Subcutaneous adipose tissue (tissue), 4 donors: ENCODE measurements around the gene AJUBA. TPM values are rescaled to one million over a fixed set of nuclear protein-coding genes. Genes with fewer than 3 reads are reported as not detected.

ENCODE experiments used
- CTCF ChIP-seq: fragments of 450-650 bp; IDR thresholded peaks from one replicate; pipeline ENCODE4 v1.5.1; 2016; ENCODE audit warnings: low read depth, mild to moderate bottlenecking, control low read depth, antibody characterized with exemption, moderate library complexity
- total RNA-seq, 4 donors: library from RNA; depleted of rRNA; stranded (reverse); fragments of >200 nt; gene quantifications; one replicate each; pipeline ENCODE4 v1.1.0, GENCODE V29; 2016

Gene AJUBA
- total RNA-seq, 4 donors from 2014 or later = 1.8 to 7.2 (median 4.7) TPM

DNA sequence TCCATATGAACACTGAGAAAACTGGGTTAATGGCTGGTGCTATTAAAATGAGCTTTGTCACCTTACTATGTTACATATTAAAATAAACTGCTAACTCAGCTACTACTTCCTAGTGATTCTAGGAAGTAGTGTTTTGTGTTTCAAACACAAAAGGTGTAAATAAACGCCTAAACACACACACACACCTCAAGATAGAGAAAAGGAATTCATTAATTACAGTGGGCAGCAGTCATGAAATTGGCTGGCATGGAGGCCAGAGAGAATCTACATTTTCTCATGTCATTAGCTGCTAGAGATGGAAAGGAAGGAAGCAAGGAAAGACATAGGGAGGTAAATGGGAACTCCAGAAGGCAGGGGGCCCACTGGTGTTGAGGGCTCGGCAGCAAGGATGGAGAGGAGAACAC, 52.4 kb downstream of the AJUBA start:
- TF ChIP-seq CTCF = no peak

GRCh38 chr14:22929104-22929960, 53.0 kb downstream of the AJUBA start, which contains the start of gene PRMT5:
Gene PRMT5 (minus strand): TSS chr14:22929376. CDS start chr14:22929361, 15 bp downstream.
- TF ChIP-seq CTCF = no peak

GRCh38 chr14:22928237-22929103, 53.9 kb downstream of the AJUBA start:
- no peak for TF ChIP-seq CTCF

DNA sequence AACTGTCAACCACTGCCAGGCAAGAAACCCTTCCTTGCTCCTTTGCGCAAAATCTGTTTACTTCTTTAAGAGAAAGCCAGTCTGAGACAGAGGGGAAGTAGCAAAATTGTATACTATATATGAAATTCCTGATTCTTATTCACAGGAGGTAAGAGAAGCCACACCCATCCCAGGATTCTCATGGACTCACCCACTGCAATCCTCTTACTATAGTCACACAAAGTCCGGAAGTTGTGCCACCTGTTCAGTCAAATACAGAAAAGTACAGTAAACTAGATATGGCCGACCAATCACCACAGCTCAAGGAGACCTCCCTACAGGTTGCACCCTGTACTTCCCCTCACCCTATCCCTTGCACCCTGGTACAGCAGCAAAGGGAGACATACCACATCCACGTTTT, 56.0 kb downstream of the AJUBA start:
- no peak for TF ChIP-seq CTCF

- TF ChIP-seq CTCF = no peak
These were observed 56.8 kb downstream of the AJUBA start for GRCh38 chr14:22925513-22925912.

- no peak for TF ChIP-seq CTCF
These were observed 58.6 kb downstream of the AJUBA start for GRCh38 chr14:22923746-22924145.

DNA sequence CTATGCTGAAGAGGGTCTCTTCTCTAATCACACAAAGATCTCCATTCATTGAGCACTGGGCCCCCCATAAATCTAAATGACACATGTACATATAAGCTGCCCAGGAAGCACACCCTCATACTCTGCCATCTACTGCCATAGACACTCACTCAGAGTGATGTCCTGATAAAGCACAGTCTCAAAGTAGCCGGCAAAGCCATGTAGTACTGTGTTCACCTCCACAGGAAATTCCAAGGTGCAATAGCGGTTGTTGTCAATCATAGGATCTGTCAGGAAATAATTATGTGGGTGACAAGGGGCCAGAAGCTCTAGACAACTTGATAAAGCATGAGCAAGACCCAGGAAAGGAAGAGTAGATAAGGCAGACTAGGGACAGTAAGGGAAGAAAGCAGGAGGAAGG, 60.1 kb downstream of the AJUBA start:
- TF ChIP-seq CTCF = no peak
